Posterior cingulate gyrus (tissue), 11 donors: ENCODE results near the gene CELSR1.
"Not testable (repeated sequence)": the region's sequence is repeated elsewhere in the genome, so short reads cannot be mapped to it uniquely, and the experiment has no call there.

Experiments used
- DNase-seq, 10 donors: peaks; one replicate each; pipeline versions ENCODE4 v3.0.0 to v3.0.0-alpha.2; 2020 to 2021; ENCODE audit warnings: mixed read lengths in 3 of 10
- intact Hi-C: fragments of 100-400 bp; cut with DNase I; formaldehyde crosslinking; loops from one replicate; pipeline ENCODE4 v1.15.1; 2023

CELSR1 gene

DNA sequence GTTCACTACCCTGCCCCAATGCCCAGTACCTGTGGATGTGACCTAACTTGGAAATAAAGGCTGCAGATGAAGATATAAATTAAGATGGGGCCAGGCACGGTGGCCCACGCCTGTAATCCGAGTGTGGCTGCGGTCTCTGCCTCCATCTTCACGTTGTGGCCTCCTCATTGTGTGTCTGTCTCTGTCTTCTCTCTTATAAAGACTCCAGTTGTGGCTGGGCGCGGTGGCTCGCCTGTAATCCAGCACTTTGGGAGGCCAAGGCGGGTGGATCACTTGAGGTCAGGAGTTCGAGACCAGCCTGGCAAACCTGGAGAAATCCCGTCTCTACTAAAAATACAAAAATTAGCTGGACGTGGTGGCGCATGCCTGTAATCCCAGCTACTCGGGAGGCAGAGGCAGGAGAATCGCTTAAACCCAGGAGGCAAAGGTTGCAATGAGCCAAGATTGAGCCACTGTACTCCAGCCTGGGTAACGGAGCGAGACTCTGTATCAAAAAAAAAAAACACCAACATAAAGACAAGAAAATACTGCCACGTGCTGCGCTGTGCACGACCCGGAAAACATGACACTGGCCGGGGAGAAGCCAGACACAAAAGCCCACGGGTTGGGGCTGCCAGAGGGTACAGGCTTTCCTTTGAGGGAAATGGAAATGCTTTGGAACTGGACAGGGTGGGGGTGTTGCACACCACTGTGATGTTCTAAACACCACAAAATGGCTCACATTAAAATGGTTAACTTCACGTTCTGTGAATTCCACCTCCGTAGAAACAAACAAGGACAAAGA, 18.7 kb downstream of the CELSR1 start:
- DNase-seq = peak in 3 of 10 donors; percentile 24 to 69 (median 40)
- intact Hi-C loops = no loop called here

DNA sequence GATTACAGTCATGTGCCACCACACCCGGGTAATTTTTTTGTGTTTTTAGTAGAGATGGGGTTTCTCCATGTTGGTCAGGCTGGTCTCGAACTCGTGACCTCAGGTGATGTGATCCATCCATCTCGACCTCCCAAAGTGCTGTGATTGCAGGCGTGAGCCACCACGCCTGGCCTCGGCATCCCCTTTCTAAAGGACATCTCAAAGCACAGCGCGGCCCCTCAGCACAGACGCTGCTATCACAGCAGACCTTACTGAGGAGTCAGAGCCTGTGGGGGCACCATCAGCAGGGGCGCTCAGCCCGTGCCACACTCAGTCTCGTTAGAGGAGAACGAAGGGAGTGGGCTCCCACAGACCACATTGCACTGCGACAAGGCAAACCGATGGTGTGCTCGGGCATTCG, 19.4 kb downstream of the CELSR1 start:
- DNase-seq = peak in 2 of 10 donors; percentile 35 to 82
- intact Hi-C loops = no loop called here

DNA sequence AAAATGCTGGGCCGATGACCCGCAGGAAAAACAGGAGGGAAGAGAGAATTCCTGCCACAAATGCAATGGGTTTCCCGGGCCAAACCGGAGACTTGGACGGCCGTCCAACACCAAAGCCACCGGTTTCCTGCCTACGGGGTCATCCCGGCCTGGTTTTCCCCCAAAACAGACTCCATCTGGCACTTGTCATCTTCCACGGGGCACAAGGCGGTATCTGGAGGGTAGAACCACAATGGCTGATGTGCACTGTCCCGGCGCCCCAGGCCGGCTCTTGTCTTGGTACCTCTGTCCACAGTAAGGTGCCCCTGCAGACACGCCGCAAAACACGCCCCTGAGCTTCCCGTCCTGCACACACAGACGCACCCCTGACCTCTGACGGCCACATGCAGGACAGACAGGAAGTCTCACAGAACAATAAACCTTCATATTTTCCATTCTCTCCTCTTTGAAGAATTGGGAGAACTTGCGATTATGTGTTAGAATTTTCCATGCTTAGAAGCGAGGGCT, 20.1 kb downstream of the CELSR1 start:
- intact Hi-C loops = no loop called here
- DNase-seq = peak in 3 of 10 donors; percentile 56 to 76 (median 66)

DNA sequence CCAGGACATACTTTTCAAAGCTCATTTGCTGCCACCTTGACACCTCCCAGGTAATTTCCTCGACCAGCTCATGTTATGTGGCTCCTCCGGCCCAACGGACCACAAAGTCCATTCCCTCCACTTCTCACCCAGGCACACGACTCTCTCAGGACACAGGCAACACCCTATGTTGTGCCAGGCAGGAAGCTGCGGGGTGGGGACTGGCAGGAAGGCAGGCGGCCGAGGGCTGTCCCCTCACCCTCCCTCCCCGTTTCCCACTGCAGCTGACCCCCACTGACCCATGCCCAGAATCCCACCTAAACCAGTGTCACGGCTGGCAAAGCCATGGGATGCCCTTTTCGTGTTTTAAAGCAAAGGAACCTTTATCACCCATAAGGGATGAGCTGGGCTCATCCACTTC, 20.8 kb downstream of the CELSR1 start:
- intact Hi-C loops = no loop called here
- peak in 3 of 10 donors; percentile 13 to 49 (median 19) for DNase-seq

DNA sequence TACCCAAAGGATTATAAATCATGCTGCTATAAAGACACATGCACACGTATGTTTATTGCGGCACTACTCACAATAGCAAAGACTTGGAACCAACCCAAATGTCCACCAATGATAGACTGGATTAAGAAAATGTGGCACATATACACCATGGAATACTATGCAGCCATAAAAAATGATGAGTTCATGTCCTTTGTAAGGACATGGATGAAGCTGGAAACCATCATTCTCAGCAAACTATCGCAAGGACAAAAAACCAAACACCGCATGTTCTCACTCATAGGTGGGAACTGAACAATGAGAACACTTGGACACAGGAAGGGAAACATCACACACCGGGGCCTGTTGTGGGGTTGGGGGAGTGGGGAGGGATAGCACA, 21.3 kb downstream of the CELSR1 start:
- intact Hi-C loops, DNase-seq: not testable (repeated sequence)

DNA sequence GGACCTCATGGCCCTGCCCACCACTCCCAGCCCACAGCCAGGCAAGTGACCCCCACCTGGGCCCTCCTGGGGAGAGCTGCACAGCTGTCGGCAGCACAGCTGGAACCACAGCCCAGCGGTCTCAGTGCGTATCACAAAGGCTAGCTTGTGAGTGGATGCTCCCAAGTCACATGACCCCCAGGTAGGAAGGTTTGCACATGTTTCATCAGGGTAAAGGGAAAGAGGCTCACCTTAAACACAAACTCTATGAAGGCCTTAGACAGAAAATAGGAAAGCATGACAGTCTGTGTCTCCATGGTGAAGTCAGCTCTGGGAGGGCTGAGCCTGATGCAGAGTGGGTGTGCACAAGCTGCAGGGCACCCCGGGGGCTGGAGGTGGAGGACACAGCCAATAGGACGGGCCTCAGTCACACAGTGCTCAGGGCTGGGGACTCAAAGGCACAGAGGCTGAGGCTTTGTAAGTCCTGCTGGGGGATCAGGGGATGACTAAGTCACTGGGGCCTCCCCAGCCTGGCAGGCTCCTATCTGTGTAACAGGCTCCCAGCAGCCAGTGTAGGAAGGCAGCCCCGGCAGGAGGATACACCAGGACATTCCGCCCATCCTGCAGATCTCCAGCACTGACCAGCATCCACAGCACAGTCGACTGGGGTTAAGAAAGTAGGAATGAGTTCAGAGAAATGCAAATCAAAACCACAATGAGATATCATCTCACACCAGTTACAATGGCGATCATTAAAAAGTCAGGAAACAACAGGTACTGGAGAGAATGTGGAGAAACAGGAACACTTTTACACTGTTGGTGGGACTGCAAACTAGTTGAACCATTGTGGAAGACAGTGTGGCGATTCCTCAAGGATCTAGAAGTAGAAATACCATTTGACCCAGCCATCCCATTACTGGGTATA, 22.0 kb downstream of the CELSR1 start:
- peak in 3 of 10 donors; percentile 47 to 65 (median 50) for DNase-seq
- intact Hi-C loops = no loop called here

DNA sequence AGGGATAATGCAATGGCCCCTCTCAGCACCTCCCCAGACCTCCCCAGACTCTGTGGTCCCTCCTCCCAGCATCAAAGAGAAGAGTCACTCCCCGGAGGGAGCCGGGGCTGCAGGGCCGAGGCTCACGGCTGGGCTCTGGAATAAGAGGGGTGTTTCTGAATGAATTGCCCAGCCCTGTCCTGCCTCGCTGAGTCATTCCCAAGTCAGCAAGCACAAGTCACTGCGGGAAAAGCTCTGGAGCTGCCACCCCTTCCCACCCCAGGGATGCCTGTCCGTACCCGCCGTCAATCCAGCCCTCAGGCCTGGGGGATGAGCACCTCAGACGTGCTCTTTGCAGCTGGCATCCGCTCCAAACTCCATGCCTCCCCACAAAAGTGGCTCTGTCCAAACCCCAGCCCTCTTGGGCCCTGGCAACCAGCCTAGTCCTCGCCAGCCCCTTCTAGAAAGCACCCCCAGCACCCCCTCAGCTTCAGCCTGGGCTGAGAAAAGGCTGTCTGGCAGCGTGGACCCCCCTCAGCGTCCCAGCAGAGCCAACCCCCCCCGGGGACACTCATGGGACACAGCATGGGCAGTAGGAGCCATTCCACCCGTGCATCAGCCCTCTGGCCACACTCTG, 22.7 kb downstream of the CELSR1 start:
- peak in 3 of 10 donors; percentile 37 to 77 (median 50) for DNase-seq
- intact Hi-C loops = no loop called here

DNA sequence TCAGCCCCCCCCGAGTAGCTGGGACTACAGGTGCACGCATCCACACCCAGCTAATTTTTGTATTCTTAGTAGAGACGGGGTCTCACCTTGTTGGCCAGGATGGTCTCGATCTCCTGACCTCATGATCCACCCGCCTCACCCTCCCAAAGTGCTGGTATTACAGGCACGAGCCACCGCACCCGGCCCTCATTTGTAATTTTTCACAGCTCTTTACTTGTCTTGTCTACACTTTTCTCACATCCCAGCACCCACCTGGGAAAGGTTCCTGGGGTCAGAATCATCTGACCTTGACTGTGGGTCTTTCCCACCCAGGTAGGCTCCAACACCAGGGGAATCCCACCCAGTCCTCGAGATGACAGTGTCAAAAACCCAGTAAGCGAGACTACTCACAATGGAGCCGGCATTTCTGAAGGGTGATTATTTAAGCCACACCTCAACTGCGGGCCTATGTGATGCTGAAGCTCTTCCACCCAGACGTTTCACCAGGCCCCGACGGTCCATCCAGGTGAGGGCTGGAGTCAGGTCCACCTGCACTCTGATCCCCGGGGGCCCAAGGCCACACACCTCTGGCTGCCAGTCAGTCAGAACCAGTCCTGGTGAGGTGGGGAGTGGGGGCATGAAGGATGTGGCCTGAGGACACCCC, 23.4 kb downstream of the CELSR1 start:
- DNase-seq = peak in 3 of 10 donors; percentile 40 to 61 (median 40)

DNA sequence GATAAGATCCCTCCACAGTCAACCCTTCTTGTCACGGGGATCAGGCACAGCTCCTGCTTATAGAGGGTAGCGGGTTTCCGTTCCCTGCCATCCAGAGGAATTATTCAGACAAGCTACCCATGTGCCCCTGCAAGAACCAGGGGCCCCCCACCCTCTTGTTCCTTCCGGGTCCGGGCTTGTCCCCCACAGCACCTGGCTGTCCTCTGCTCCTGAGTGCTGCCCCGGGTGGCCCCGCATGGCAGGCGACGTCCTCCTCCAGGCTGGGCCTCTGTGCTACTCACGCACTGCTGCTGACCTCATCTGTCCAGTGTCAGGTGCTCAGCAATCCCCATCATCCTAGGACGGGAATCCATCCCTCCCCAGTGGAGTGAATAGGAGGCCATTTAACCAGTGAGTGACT, 24.7 kb downstream of the CELSR1 start:
- intact Hi-C loops = no loop called here
- DNase-seq = peak in 3 of 10 donors; percentile 44 to 70 (median 66)

More for the DNA sequence above, 23.4 kb downstream of the CELSR1 start:
- intact Hi-C loops = no loop called here

DNA sequence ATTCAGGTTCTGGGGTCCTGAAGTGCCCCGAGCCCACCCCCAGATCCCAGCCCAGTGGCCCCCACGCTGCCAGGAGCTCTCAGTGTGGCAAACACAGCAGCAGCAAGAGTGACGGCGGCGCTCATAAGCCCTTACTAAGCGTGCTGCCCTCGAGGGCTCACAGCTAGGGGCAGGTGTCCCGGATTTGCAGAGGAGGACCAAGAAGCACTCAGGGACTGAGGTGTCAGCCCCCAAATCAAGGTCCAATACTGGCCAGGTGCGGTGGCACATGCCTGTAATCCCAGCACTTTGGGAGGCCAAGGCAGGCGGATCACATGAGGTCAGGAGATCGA, 25.4 kb downstream of the CELSR1 start:
- DNase-seq = peak in 3 of 10 donors; percentile 33 to 68 (median 46)
- intact Hi-C loops = no loop called here

DNA sequence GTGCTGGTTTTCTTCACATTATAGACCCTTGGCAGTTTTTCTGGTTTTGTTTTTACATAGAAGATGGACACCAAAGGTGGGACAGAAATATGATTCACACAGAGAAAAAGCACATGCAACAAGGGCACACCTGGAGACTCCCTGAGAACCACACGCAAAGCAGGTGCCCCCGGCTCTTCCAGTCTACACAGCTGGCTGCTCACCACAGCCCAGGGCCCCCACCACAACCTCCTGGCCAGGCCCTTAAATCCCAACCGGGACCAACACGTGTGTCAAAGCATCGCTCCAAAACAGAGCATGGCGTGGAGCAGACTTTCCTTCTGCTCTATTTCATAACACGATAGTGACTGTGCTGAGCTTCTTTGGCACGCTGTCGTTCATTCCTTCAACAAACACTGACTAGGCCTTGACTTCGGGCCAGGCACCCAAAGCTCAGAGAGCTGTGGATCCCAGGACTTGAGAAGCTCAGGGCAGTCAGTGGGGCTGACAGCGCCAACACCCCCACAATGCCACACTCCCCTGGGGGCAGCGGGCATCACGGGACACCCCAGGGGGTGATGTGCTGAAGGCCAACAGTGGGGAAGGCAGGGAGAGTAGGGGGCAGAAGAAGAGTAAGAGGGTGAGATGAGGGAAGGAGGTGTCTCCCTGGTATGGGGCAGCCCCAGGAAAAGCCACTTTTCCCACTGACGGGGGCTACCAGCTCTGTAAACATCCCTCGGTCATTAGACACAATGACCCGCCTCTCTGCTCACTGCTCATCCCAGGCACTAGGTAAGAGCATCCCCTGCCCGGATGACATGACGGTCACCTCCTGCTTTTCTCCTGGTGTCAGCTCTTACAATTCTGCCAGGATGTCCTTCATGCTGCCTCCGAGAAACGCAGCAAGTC, 26.0 kb downstream of the CELSR1 start:
- DNase-seq = peak in 3 of 10 donors; percentile 37 to 75 (median 70)
- intact Hi-C loops = no loop called here

DNA sequence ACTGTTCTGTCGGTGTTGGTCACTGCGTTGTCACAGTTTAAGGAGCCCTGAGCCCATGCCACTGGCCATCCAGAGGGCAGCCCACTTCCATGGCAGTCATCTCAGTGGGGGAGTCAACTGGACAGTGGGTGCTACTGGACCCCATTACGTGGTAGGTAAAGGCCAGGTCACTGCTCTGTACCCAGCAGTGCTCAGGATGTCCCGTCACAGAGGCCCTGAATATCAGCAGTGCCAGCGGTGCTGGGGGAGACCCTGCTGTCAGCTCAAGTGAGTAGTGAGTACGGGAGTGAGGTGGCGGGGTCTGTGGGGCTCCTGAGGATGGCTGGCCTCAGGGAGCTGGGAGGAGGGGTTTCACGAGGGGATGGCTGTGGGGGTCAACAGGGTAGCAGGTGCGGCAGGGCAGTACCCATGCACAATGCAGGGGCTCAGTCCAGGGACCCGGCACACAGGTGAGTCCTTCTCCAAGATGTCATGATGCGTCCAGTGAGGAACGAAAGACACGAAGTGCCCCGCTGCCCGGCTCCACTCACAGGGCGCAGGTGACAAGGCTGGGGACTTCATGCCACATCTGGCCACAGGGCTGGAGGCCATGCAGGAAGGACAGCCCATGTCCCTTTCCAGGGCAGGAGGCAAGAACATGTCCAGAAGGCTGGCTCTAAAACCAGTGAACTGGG, 27.9 kb downstream of the CELSR1 start:
- intact Hi-C loops = no loop called here
- DNase-seq = peak in 3 of 10 donors; percentile 46 to 75 (median 64)

DNA sequence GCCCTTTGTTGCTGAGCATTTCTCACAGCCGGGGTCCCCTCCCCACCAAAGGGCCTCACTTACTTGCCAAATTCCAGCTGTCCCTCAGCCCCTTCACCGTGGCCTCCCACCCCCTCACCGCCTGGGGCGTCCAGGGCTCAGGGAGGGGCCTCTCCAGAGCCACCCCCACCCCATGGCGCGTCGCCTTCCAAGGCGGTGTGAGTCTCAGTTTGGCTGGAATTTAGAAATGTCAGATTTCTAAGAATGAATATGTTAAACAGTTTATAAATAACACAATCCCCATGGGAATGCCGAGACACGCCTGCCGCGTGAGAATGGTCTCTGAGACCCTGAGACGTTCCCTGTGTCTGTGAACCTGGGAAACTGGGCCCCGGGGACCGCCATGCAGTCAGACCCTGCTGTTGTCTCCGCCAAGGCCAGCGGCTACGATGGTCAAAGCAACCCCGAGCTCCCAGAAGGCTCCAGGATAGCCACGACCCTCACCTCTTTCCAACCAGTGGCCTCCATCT, 28.9 kb downstream of the CELSR1 start:
- intact Hi-C loops = no loop called here
- peak in 3 of 10 donors; percentile 63 to 81 (median 72) for DNase-seq

DNA sequence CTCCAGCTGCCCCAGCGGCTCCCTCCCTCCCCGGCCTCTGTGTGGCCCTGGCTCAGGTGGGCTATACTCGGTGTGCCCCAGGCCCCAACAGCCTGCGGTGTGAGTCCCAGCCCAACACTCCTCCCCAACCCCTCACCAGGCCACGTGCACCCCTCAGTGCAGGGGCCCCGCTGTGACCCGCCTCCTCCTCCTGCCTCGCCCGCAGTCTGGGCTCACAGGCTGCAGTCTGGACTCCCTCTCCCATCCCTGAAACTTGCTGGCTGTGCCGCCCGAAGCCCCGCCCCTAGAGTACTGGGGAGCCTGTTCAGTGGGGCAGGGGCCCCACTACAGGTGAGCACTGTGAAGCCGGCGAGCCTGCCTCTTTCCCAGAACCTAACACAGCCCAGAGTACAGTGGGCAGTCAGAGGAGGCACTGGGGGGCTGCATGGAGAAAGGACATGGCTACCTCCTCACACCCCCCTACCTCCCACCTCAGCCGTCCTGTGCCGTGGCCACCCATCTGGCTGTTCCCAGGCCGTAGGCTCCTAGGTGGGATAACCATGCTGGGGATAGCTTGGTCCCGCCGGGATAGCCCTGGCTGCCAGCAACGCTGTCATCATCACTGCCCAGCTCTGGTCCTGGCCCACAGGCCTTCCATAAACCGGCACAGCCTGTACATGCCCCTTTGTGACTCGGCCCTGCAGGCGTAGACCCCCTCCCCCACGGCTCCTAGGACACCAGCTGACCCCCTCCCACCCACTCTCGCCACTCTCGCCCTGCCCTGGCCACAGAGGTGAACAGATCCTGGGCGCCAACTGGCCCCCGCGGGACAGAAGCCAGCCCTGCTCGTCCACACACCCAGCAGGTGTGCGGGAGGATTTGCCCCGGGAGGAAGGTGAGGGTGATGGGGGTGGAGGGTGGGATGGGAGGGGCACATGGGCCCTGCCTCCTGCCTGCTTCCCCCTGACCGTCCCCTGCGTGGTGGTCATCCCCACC, 29.7 kb downstream of the CELSR1 start:
- intact Hi-C loops = no loop called here
- DNase-seq = peak in 3 of 10 donors; percentile 58 to 67 (median 61)

DNA sequence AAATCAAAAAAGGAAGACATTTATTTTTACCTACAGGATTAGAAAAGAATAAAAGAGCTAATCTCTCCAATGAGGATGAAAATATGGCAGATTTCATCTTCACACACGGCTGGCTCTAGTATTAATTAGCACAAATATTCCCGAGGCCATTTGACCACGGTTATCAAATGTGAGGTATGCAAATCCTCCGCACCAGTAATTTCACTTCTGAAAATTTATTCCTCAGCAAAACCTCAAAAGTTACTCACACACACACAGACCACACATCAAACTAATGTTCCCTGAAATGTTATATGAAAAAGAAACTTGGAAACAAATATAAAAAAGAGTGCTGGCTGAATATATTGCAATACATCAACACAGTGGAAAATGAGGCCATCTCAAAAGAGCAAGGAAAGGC, 32.8 kb downstream of the CELSR1 start:
- DNase-seq = peak in 2 of 10 donors; percentile 26 to 32
- intact Hi-C loops = no loop called here

DNA sequence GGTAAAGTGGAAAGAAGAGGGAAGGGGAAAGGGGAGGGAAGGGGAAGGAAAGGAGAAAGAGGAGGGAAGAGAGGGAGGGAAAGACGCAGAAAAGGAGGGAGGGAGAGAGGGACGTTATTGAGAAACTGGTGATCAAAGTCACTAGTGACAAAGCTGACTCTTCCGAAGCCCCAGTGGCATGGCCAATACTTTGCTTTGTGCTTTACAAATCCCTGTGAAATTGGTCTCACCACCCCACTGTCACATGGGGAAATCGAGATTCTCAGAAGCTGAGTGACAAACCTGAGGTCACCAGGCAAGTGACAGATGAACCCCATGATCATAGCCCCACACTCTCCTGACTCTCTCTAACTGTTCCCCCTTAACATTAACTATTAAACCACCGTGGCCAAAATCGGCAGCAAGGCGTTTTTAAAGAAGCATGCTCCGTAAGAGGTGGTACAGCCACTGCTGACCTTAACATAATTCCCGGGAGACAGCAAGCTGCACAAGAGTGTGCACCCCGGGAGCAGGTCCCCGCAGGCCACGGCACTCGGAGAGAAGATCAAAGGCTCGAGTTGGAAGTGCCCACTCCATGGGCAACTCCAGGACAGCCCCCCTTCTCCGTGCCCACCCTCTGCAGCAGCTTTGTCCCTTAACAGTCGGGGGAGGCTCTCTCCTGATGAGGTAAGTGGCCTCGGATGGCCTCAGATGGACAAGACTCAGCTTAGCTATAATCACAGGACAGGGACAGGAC, 34.8 kb downstream of the CELSR1 start:
- peak in 3 of 10 donors; percentile 52 to 62 (median 58) for DNase-seq
- intact Hi-C loops = no loop called here
